ENCODE measurements around the gene MLLT1. TPM values are rescaled to one million over a fixed set of nuclear protein-coding genes. Genes with fewer than 3 reads are reported as not detected.

MLLT1 gene
- total and polyA plus RNA-seq, 3 experiments from 2014 or later: 2.5 to 64.2 (median 63.9) TPM

GRCh38 chr19:6235031-6235951 lies 44.5 kb downstream of the MLLT1 start:
- no peak for DNase-seq
- H3K4me3 ChIP-seq (ENCODE audit: low read length): no peak overlapping the region
- Mint-ChIP-seq H3K27me3 (no peaks in the 10 kb centered on the region), H3K9me3 (no peaks in the 10 kb centered on the region), H3K27ac (peak overlapping the region in 5 of 8 donors; percentile 3 to 78 (median 47)), H3K36me3 (peaks cover 0 to 19% (median 2%) of the 10 kb centered on the region in 3 donors), H3K4me3 (no peak overlapping the region), H3K4me1 (peaks cover 36 to 60% (median 47%) of the 10 kb centered on the region in 3 donors)
- no peaks in the 10 kb centered on the region for H3K27me3 ChIP-seq (ENCODE audit: insufficient read depth, low read length, poor library complexity, severe bottlenecking)
- ChIA-PET POLR2A (no interaction called here), CTCF (no interaction called here)
- H3K27ac ChIP-seq (ENCODE audit: low read depth, low read length): no peak overlapping the region
- no peaks in the 10 kb centered on the region for H3K36me3 ChIP-seq (ENCODE audit: insufficient read depth, low read length)
- no peaks in the 10 kb centered on the region for H3K9me3 ChIP-seq (ENCODE audit: low read length)
- peaks cover 7% of the 10 kb centered on the region for H3K4me1 ChIP-seq (ENCODE audit: insufficient read depth, low read length)

- ChIA-PET CTCF (no interaction called here), POLR2A (no interaction called here)
Measured at GRCh38 chr19:6234527-6234926, 45.2 kb downstream of the MLLT1 start.

GRCh38 chr19:6233827-6234511 lies 45.8 kb downstream of the MLLT1 start:
- no peaks in the 10 kb centered on the region for H3K9me3 ChIP-seq (ENCODE audit: low read length)
- Mint-ChIP-seq H3K27ac (peak overlapping the region in 2 of 8 donors; percentile 17 to 43), H3K4me1 (peaks cover 28 to 56% (median 43%) of the 10 kb centered on the region in 3 donors), H3K36me3 (peaks cover 0 to 22% (median 0%) of the 10 kb centered on the region in 3 donors), H3K27me3 (no peaks in the 10 kb centered on the region), H3K4me3 (no peak overlapping the region), H3K9me3 (no peaks in the 10 kb centered on the region)
- H3K27me3 ChIP-seq (ENCODE audit: insufficient read depth, low read length, poor library complexity, severe bottlenecking): no peaks in the 10 kb centered on the region
- ChIA-PET POLR2A (no interaction called here), CTCF (interaction anchor here (1.3 kb wide), 1 partner anchor 15 kb away, joined by 4 read pairs; no protein-coding TSS in a partner anchor)
- H3K4me3 ChIP-seq (ENCODE audit: low read length): no peak overlapping the region
- DNase-seq: no peak
- peaks cover 4% of the 10 kb centered on the region for H3K4me1 ChIP-seq (ENCODE audit: insufficient read depth, low read length)
- H3K36me3 ChIP-seq (ENCODE audit: insufficient read depth, low read length): no peaks in the 10 kb centered on the region
- no peak overlapping the region for H3K27ac ChIP-seq (ENCODE audit: low read depth, low read length)

More at GRCh38 chr19:6234527-6234926, 45.2 kb downstream of the MLLT1 start:
- Mint-ChIP-seq H3K36me3 (peaks cover 0 to 21% (median under 1%) of the 10 kb centered on the region in 3 donors), H3K27ac (peak overlapping the region in 3 of 8 donors; percentile 17 to 78 (median 52)), H3K4me1 (peaks cover 32 to 59% (median 45%) of the 10 kb centered on the region in 3 donors), H3K4me3 (no peak overlapping the region), H3K9me3 (no peaks in the 10 kb centered on the region), H3K27me3 (no peaks in the 10 kb centered on the region)
- H3K4me1 ChIP-seq (ENCODE audit: insufficient read depth, low read length): peaks cover 7% of the 10 kb centered on the region
- no peaks in the 10 kb centered on the region for H3K27me3 ChIP-seq (ENCODE audit: insufficient read depth, low read length, poor library complexity, severe bottlenecking)
- no peak for DNase-seq
- no peak overlapping the region for H3K27ac ChIP-seq (ENCODE audit: low read depth, low read length)
- H3K36me3 ChIP-seq (ENCODE audit: insufficient read depth, low read length): no peaks in the 10 kb centered on the region
- H3K4me3 ChIP-seq (ENCODE audit: low read length): no peak overlapping the region
- no peaks in the 10 kb centered on the region for H3K9me3 ChIP-seq (ENCODE audit: low read length)

- H3K36me3 ChIP-seq (ENCODE audit: insufficient read depth, low read length): no peaks in the 10 kb centered on the region
- H3K4me1 ChIP-seq (ENCODE audit: insufficient read depth, low read length): no peaks in the 10 kb centered on the region
- no peak overlapping the region for H3K4me3 ChIP-seq (ENCODE audit: low read length)
- Mint-ChIP-seq H3K27me3 (no peaks in the 10 kb centered on the region), H3K36me3 (peaks cover 0 to 21% (median 0%) of the 10 kb centered on the region in 3 donors), H3K9me3 (no peaks in the 10 kb centered on the region), H3K27ac (peak overlapping the region in 1 of 8 donors; percentile 36), H3K4me3 (no peak overlapping the region), H3K4me1 (peaks cover 24 to 49% (median 36%) of the 10 kb centered on the region in 3 donors)
- no peak overlapping the region for H3K27ac ChIP-seq (ENCODE audit: low read depth, low read length)
- ChIA-PET CTCF (interaction anchor here (1.3 kb wide), 1 partner anchor 15 kb away, joined by 4 read pairs; no protein-coding TSS in a partner anchor), POLR2A (no interaction called here)
- no peaks in the 10 kb centered on the region for H3K27me3 ChIP-seq (ENCODE audit: insufficient read depth, low read length, poor library complexity, severe bottlenecking)
- no peak for DNase-seq
- H3K9me3 ChIP-seq (ENCODE audit: low read length): no peaks in the 10 kb centered on the region
Measured at GRCh38 chr19:6233056-6233826, 46.5 kb downstream of the MLLT1 start.

GRCh38 chr19:6232601-6233055 lies 47.1 kb downstream of the MLLT1 start:
- peaks cover 0 to 21% (median 0%) of the 10 kb centered on the region in 3 donors for H3K36me3 Mint-ChIP-seq
- H3K27me3 ChIP-seq (ENCODE audit: insufficient read depth, low read length, poor library complexity, severe bottlenecking): no peaks in the 10 kb centered on the region
- H3K9me3 ChIP-seq (ENCODE audit: low read length): no peaks in the 10 kb centered on the region
- CTCF ChIA-PET: interaction anchor here (1.3 to 2.9 kb wide), 2 partner anchors 14 kb away, joined by 4 to 12 read pairs; no protein-coding TSS in a partner anchor
- H3K4me1 Mint-ChIP-seq: peaks cover 22 to 43% (median 31%) of the 10 kb centered on the region in 3 donors
- H3K27me3 Mint-ChIP-seq: no peaks in the 10 kb centered on the region
- POLR2A ChIA-PET: no interaction called here
- no peaks in the 10 kb centered on the region for H3K4me1 ChIP-seq (ENCODE audit: insufficient read depth, low read length)
- H3K27ac ChIP-seq (ENCODE audit: low read depth, low read length): no peak overlapping the region
- DNase-seq: no peak
- H3K4me3 Mint-ChIP-seq: no peak overlapping the region
- H3K36me3 ChIP-seq (ENCODE audit: insufficient read depth, low read length): no peaks in the 10 kb centered on the region
- no peak overlapping the region for H3K4me3 ChIP-seq (ENCODE audit: low read length)
- H3K9me3 Mint-ChIP-seq: no peaks in the 10 kb centered on the region
- peak overlapping the region in 1 of 8 donors; percentile 66 for H3K27ac Mint-ChIP-seq

- peak overlapping the region in 4 of 8 donors; percentile 63 to 95 (median 72) for H3K27ac Mint-ChIP-seq
- Histone ChIP-seq H3K27ac (ENCODE audit: low read depth, low read length) (no peak overlapping the region), H3K9me3 (ENCODE audit: low read length) (no peaks in the 10 kb centered on the region), H3K27me3 (ENCODE audit: insufficient read depth, low read length, poor library complexity, severe bottlenecking) (no peaks in the 10 kb centered on the region), H3K4me3 (ENCODE audit: low read length) (no peak overlapping the region), H3K36me3 (ENCODE audit: insufficient read depth, low read length) (no peaks in the 10 kb centered on the region), H3K4me1 (ENCODE audit: insufficient read depth, low read length) (no peaks in the 10 kb centered on the region)
- H3K4me1 Mint-ChIP-seq: peaks cover 22 to 41% (median 29%) of the 10 kb centered on the region in 3 donors
- H3K4me3 Mint-ChIP-seq: no peak overlapping the region
- DNase-seq: no peak
- no peaks in the 10 kb centered on the region for H3K9me3 Mint-ChIP-seq
- peaks cover 0 to 35% (median 3%) of the 10 kb centered on the region in 3 donors for H3K36me3 Mint-ChIP-seq
- POLR2A ChIA-PET: interaction anchor here (0.6 kb wide), 1 partner anchor 46 kb away, joined by 7 read pairs; no protein-coding TSS in a partner anchor
- H3K27me3 Mint-ChIP-seq: no peaks in the 10 kb centered on the region
- CTCF ChIA-PET: interaction anchor here (2.9 kb wide), 1 partner anchor 13 kb away, joined by 12 read pairs; no protein-coding TSS in a partner anchor
Measured at GRCh38 chr19:6230991-6231448, 48.8 kb downstream of the MLLT1 start.

GRCh38 chr19:6229951-6230712 lies 49.6 kb downstream of the MLLT1 start:
- Mint-ChIP-seq H3K36me3 (peaks cover 0 to 39% (median 3%) of the 10 kb centered on the region in 3 donors), H3K4me1 (peaks cover 19 to 33% (median 26%) of the 10 kb centered on the region in 3 donors), H3K9me3 (no peaks in the 10 kb centered on the region), H3K27me3 (no peaks in the 10 kb centered on the region), H3K27ac (peak overlapping the region in 1 of 8 donors; percentile 87), H3K4me3 (no peak overlapping the region)
- Histone ChIP-seq H3K4me3 (ENCODE audit: low read length) (no peak overlapping the region), H3K4me1 (ENCODE audit: insufficient read depth, low read length) (no peaks in the 10 kb centered on the region), H3K27me3 (ENCODE audit: insufficient read depth, low read length, poor library complexity, severe bottlenecking) (no peaks in the 10 kb centered on the region), H3K9me3 (ENCODE audit: low read length) (no peaks in the 10 kb centered on the region), H3K36me3 (ENCODE audit: insufficient read depth, low read length) (no peaks in the 10 kb centered on the region), H3K27ac (ENCODE audit: low read depth, low read length) (no peak overlapping the region)
- no peak for DNase-seq
- ChIA-PET POLR2A (no interaction called here), CTCF (interaction anchor here (2.9 kb wide), 1 partner anchor 12 kb away, joined by 12 read pairs; no protein-coding TSS in a partner anchor)

All from CD8-positive, alpha-beta memory T cell (primary cell).